HEK293T (cell line): ENCODE measurements around the gene SH3D21.

ENCODE experiments used
- ARNT ChIP-seq: fragments of 450-650 bp; IDR thresholded peaks from 2 replicates; pipeline ENCODE4 v1.6.1; 2017; ENCODE audit warnings: mild to moderate bottlenecking
- ELF4 ChIP-seq: fragments of 450-650 bp; IDR thresholded peaks from 2 replicates; pipeline ENCODE4 v1.6.1; 2017; ENCODE audit warnings: antibody characterized with exemption
- FOXM1 ChIP-seq: fragments of 450-650 bp; IDR thresholded peaks from 2 replicates; pipeline ENCODE4 v1.6.1; 2017; ENCODE audit warnings: mild to moderate bottlenecking, borderline replicate concordance
- LEF1 ChIP-seq: fragments of 450-650 bp; IDR thresholded peaks from 2 replicates; pipeline ENCODE4 v1.6.1; 2017; ENCODE audit warnings: mild to moderate bottlenecking, borderline replicate concordance
- SP1 ChIP-seq: fragments of 450-650 bp; IDR thresholded peaks from 2 replicates; pipeline ENCODE4 v1.6.1; 2017
- TARDBP ChIP-seq: fragments of 450-650 bp; IDR thresholded peaks from 2 replicates; pipeline ENCODE4 v1.6.1; 2016

- no peak for TF ChIP-seq TARDBP
- no peak for TF ChIP-seq ELF4
- TF ChIP-seq ARNT: no peak
- no peak for TF ChIP-seq FOXM1
- TF ChIP-seq SP1: no peak
- TF ChIP-seq LEF1: no peak
Observed at GRCh38 chr1:36320767-36321118, 14.6 kb downstream of the SH3D21 start.
